ENCODE measurements around the gene CA11. TPM values are rescaled to one million over a fixed set of nuclear protein-coding genes. Genes with fewer than 3 reads are reported as not detected.

The CA11 gene
- total and polyA plus RNA-seq, 4 donors = 0.88 to 13.0 (median 5.1) TPM

- TF ChIP-seq CTCF (IDR thresholded peaks at IDR 0.05; ENCODE audit: control extremely low read depth, extremely low read depth) = no peak
- Histone ChIP-seq H3K4me3 (no peak within 1 kb of the TSS), H3K9ac (ENCODE audit: insufficient read depth in 1 of 2, low read length in 2 of 2) (no peak within 1 kb of the TSS), H3K4me1 (ENCODE audit: control insufficient read depth in 5 of 5, insufficient read depth in 5 of 5, low read length in 5 of 5) (no peaks in the 10 kb centered on the region), H3K9me3 (ENCODE audit: control insufficient read depth in 4 of 4, insufficient read depth in 3 of 4, low read length in 3 of 4) (no peaks in the 10 kb centered on the region), H3K27ac (ENCODE audit: low read depth in 1 of 2, low read length in 1 of 2) (no peak within 1 kb of the TSS), H3K36me3 (ENCODE audit: control insufficient read depth in 4 of 4, insufficient read depth in 4 of 4, low read length in 4 of 4) (no peaks in the 10 kb centered on the region), H3K27me3 (ENCODE audit: control insufficient read depth in 3 of 3, insufficient read depth in 3 of 3, low read length in 2 of 3) (no peaks in the 10 kb centered on the region)
- WGBS, 2 donors = 92% methylated on average over 39 of the region's 39 CpGs
- ATAC-seq (ENCODE audit: insufficient read depth, low FRiP score) (no peak), DNase-seq (no peak)
These were observed 39.3 kb downstream of the CA11 start, which contains the start of gene SPACA4 for GRCh38 chr19:48606463-48607358. Gene SPACA4, plus strand, starts transcription at chr19:48606742. Its CDS starts 237 bp downstream, at chr19:48606979.

- no peak for ATAC-seq (ENCODE audit: insufficient read depth, low FRiP score)
- no peak for TF ChIP-seq CTCF (IDR thresholded peaks at IDR 0.05; ENCODE audit: control extremely low read depth, extremely low read depth)
- WGBS, 2 donors = 95 to 96% methylated on average over 9 of the region's 9 CpGs
- Histone ChIP-seq H3K27ac (ENCODE audit: low read depth in 1 of 2, low read length in 1 of 2) (no peak overlapping the region), H3K9me3 (ENCODE audit: control insufficient read depth in 4 of 4, insufficient read depth in 3 of 4, low read length in 3 of 4) (no peaks in the 10 kb centered on the region), H3K27me3 (ENCODE audit: control insufficient read depth in 3 of 3, insufficient read depth in 3 of 3, low read length in 2 of 3) (no peaks in the 10 kb centered on the region), H3K4me3 (no peak overlapping the region), H3K9ac (ENCODE audit: insufficient read depth in 1 of 2, low read length in 2 of 2) (no peak overlapping the region), H3K4me1 (ENCODE audit: control insufficient read depth in 5 of 5, insufficient read depth in 5 of 5, low read length in 5 of 5) (no peaks in the 10 kb centered on the region), H3K36me3 (ENCODE audit: control insufficient read depth in 4 of 4, insufficient read depth in 4 of 4, low read length in 4 of 4) (no peaks in the 10 kb centered on the region)
- DNase-seq = no peak
These were observed 42.1 kb downstream of the CA11 start for GRCh38 chr19:48603850-48604249.

GRCh38 chr19:48603449-48603848 lies 42.5 kb downstream of the CA11 start:
- Histone ChIP-seq H3K27me3 (ENCODE audit: control insufficient read depth in 3 of 3, insufficient read depth in 3 of 3, low read length in 2 of 3) (no peaks in the 10 kb centered on the region), H3K4me1 (ENCODE audit: control insufficient read depth in 5 of 5, insufficient read depth in 5 of 5, low read length in 5 of 5) (no peaks in the 10 kb centered on the region), H3K4me3 (no peak overlapping the region), H3K36me3 (ENCODE audit: control insufficient read depth in 4 of 4, insufficient read depth in 4 of 4, low read length in 4 of 4) (no peaks in the 10 kb centered on the region), H3K9me3 (ENCODE audit: control insufficient read depth in 4 of 4, insufficient read depth in 3 of 4, low read length in 3 of 4) (no peaks in the 10 kb centered on the region), H3K9ac (ENCODE audit: insufficient read depth in 1 of 2, low read length in 2 of 2) (no peak overlapping the region), H3K27ac (ENCODE audit: low read depth in 1 of 2, low read length in 1 of 2) (no peak overlapping the region)
- TF ChIP-seq CTCF (IDR thresholded peaks at IDR 0.05; ENCODE audit: control extremely low read depth, extremely low read depth) = no peak
- DNase-seq = no peak
- no peak for ATAC-seq (ENCODE audit: insufficient read depth, low FRiP score)
- WGBS, 2 donors = 92 to 93% methylated on average over 32 to 39 of the region's 39 CpGs
